Neutrophil (primary cell): ENCODE measurements around the gene TEF.

Experiments
- H3K27ac ChIP-seq: fragments of 200-600 bp; sonication (generic); 2 replicates; pipeline ENCODE4 v1.5.1; 2016; ENCODE audit warnings: mild to moderate bottlenecking, moderate library complexity
- H3K27me3 ChIP-seq: fragments of 200-600 bp; sonication (generic); 2 replicates; pipeline ENCODE4 v1.6.0; 2016; ENCODE audit warnings: mild to moderate bottlenecking
- H3K36me3 ChIP-seq: fragments of 200-600 bp; sonication (generic); 2 replicates; pipeline ENCODE4 v1.5.1; 2017
- H3K4me1 ChIP-seq, 2 experiments: fragments of 200-600 bp in 1 of 2; sonication (generic) in 1 of 2; 1 replicate in 1 of 2; 2 replicates in 1 of 2; pipeline versions ENCODE4 v1.5.1 to v1.6.1; 2013 to 2016; ENCODE audit warnings: low read depth in 1 of 2, low read length in 1 of 2, mild to moderate bottlenecking in 1 of 2, moderate library complexity in 1 of 2; ENCODE audit not compliant: control insufficient read depth in 1 of 2, insufficient read depth in 1 of 2
- H3K4me3 ChIP-seq, 2 experiments: fragments of 200-600 bp in 1 of 2; sonication (generic) in 1 of 2; 1 replicate in 1 of 2; 2 replicates in 1 of 2; pipeline ENCODE4 v1.5.1; 2013 to 2016; ENCODE audit warnings: low read depth in 1 of 2, low read length in 1 of 2, mild to moderate bottlenecking in 1 of 2, moderate library complexity in 1 of 2
- H3K9me3 ChIP-seq: fragments of 200-600 bp; sonication (generic); 2 replicates; pipeline ENCODE4 v1.5.1; 2016
- TF ChIP-seq, protein P1 (sequence below): fragments of 200-600 bp; sonication (generic); IDR thresholded peaks from 2 replicates; pipeline ENCODE4 v1.5.1; 2016; ENCODE audit warnings: antibody characterized with exemption

The TEF gene

DNA sequence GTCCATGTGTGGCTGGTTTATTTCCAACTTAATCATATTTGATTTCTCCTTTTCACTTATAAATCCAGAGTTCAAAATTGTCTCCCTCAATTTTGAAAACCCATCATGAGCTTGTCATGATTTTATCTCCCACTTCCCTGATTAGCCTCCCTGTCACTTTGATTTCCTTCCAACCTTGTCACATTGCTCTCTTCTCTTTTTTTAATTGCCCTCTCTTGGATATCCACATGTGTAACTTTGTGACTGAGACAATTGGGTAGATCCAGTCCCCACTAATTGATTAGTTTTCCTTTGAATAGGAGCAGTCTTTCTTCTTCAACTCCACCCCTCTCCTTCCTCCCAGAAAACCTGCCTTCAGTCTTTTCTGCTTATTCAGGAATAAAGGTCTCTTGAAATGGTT lies 2.4 kb downstream of the TEF start:
- no peak overlapping the region for H3K4me3 ChIP-seq
- H3K27ac ChIP-seq = no peak overlapping the region
- H3K27me3 ChIP-seq = peaks cover 7% of the 10 kb centered on the region
- TF ChIP-seq, protein P1, sequence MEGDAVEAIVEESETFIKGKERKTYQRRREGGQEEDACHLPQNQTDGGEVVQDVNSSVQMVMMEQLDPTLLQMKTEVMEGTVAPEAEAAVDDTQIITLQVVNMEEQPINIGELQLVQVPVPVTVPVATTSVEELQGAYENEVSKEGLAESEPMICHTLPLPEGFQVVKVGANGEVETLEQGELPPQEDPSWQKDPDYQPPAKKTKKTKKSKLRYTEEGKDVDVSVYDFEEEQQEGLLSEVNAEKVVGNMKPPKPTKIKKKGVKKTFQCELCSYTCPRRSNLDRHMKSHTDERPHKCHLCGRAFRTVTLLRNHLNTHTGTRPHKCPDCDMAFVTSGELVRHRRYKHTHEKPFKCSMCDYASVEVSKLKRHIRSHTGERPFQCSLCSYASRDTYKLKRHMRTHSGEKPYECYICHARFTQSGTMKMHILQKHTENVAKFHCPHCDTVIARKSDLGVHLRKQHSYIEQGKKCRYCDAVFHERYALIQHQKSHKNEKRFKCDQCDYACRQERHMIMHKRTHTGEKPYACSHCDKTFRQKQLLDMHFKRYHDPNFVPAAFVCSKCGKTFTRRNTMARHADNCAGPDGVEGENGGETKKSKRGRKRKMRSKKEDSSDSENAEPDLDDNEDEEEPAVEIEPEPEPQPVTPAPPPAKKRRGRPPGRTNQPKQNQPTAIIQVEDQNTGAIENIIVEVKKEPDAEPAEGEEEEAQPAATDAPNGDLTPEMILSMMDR = no peak
- no peaks in the 10 kb centered on the region for H3K36me3 ChIP-seq
- peaks cover 9 to 16% of the 10 kb centered on the region in 2 experiments for H3K4me1 ChIP-seq
- no peaks in the 10 kb centered on the region for H3K9me3 ChIP-seq

DNA sequence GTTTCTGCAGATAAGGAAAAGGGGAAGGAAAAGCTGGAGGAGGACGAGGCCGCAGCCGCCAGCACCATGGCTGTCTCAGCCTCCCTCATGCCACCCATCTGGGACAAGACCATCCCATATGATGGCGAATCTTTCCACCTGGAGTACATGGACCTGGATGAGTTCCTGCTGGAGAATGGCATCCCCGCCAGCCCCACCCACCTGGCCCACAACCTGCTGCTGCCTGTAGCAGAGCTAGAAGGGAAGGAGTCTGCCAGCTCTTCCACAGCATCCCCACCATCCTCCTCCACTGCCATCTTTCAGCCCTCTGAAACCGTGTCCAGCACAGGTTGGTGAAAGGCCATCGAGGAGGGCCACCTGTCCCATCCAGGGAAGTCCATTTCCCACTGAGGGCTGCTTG lies 5.6 kb downstream of the TEF start:
- TF ChIP-seq, protein P1 = no peak
- H3K4me1 ChIP-seq = peaks cover 3 to 4% of the 10 kb centered on the region in 2 experiments
- H3K27ac ChIP-seq = no peak overlapping the region
- H3K36me3 ChIP-seq = no peaks in the 10 kb centered on the region
- H3K27me3 ChIP-seq = no peaks in the 10 kb centered on the region
- H3K4me3 ChIP-seq = no peak overlapping the region
- H3K9me3 ChIP-seq = no peaks in the 10 kb centered on the region

DNA sequence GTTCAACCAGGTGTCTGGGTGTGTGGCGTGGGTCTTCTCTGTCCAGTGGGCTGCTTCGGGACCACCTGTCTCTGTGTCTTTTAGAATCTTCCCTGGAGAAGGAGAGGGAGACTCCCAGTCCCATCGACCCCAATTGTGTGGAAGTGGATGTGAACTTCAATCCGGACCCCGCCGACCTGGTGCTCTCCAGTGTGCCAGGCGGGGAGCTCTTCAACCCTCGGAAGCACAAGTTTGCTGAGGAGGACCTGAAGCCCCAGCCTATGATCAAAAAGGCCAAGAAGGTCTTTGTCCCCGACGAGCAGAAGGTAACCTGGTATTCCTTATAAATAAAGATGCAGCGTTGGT lies 12.2 kb downstream of the TEF start:
- no peak overlapping the region for H3K27ac ChIP-seq
- H3K36me3 ChIP-seq = no peaks in the 10 kb centered on the region
- H3K4me3 ChIP-seq = no peak overlapping the region
- TF ChIP-seq, protein P1 = no peak
- H3K9me3 ChIP-seq = no peaks in the 10 kb centered on the region
- no peaks in the 10 kb centered on the region for H3K27me3 ChIP-seq
- no peaks in the 10 kb centered on the region for H3K4me1 ChIP-seq

DNA sequence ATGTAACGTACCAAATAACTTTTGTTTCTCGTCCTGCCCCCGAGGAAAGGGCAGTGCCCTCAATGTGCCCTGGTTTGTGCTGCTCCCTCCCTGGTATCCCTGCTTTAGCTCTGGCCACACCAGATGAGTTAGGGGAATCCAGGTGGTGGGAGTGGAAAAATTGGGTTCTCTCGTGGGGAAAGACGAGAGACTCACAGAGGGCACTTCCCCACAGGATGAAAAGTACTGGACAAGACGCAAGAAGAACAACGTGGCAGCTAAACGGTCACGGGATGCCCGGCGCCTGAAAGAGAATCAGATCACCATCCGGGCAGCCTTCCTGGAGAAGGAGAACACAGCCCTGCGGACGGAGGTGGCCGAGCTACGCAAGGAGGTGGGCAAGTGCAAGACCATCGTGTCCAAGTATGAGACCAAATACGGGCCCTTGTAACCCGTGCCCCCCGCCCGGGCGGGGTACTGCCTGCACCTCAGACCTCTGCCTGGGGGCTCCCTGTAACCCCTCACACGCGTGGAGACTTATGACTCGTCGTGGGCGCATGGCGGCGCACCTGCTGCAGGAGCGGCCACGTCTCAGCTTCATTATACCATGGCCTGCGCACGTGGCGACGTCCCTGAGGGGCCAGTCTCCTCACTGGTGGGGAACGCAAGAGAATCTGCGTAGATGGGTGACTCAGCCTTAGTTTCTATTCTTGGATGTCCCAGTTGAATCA lies 13.9 kb downstream of the TEF start:
- no peak overlapping the region for H3K27ac ChIP-seq
- no peaks in the 10 kb centered on the region for H3K27me3 ChIP-seq
- no peak overlapping the region for H3K4me3 ChIP-seq
- no peaks in the 10 kb centered on the region for H3K9me3 ChIP-seq
- TF ChIP-seq, protein P1 = no peak
- H3K4me1 ChIP-seq = no peaks in the 10 kb centered on the region
- H3K36me3 ChIP-seq = no peaks in the 10 kb centered on the region

DNA sequence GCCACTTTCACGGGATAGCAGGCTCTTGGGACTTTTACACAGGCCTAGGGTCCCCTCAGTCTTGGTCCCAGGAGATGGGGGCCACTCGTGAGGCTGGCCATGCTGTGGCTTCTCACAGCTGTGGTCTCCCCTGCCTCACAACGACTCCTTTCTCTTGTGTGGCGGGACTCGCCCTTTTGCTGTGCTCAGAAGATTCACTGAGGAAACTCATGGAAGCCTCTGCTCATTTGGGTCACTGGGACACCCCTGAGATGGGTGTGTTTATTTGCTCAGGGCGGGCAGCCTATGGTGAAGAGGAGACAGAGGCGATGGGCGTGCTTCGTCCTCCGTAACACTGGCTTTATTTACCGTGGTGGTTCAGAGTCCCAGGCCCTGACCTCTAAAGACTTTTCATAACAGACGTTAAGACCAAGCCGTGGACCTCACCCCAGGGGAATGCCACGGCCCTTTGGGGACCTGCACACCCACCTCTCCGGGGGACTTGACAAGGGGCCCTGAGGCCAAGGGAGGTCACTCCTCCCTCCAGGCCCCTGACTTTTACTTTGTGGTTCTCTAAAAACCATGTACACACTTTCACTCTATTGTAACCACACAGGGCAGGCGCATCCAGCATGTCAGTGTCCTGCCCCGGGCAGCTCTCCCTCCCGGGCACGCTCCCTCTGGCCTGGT lies 15.5 kb downstream of the TEF start:
- Histone ChIP-seq H3K4me1 (no peaks in the 10 kb centered on the region), H3K36me3 (no peaks in the 10 kb centered on the region), H3K27me3 (no peaks in the 10 kb centered on the region), H3K27ac (no peak overlapping the region), H3K4me3 (no peak overlapping the region), H3K9me3 (no peaks in the 10 kb centered on the region)
- TF ChIP-seq, protein P1 = no peak
